Smooth muscle cell (in vitro differentiated cells): ENCODE measurements around the gene GRK5. TPM values are rescaled to one million over a fixed set of nuclear protein-coding genes. Genes with fewer than 3 reads are reported as not detected.

Experiments used
- DNase-seq: peaks from one replicate; lab custom pipeline; 2025; ENCODE audit not compliant: unreplicated experiment; lab: John Stamatoyannopoulos, UW
- H2AFZ ChIP-seq: fragments of 200-600 bp; sonication (generic); 2 replicates; pipeline ENCODE4 v1.6.0; 2016; ENCODE audit warnings: antibody characterized with exemption, low read depth, mild to moderate bottlenecking
- H3F3A ChIP-seq: fragments of 200-600 bp; sonication (generic); 2 replicates; pipeline ENCODE4 v1.6.0; 2017; ENCODE audit warnings: antibody characterized with exemption, low read depth
- H3K27ac ChIP-seq: fragments of 200-600 bp; sonication (generic); 2 replicates; pipeline ENCODE4 v1.5.1; 2016; ENCODE audit warnings: low read depth, mild to moderate bottlenecking
- H3K27me3 ChIP-seq: fragments of 200-600 bp; sonication (generic); 2 replicates; pipeline ENCODE4 v1.6.1; 2016; ENCODE audit warnings: low read depth, mild to moderate bottlenecking
- H3K36me3 ChIP-seq: fragments of 200-600 bp; sonication (generic); 2 replicates; pipeline ENCODE4 v1.5.1; 2016; ENCODE audit warnings: low read depth
- H3K4me1 ChIP-seq: fragments of 200-600 bp; sonication (generic); 2 replicates; pipeline ENCODE4 v1.5.1; 2016; ENCODE audit warnings: low read depth
- H3K4me2 ChIP-seq: fragments of 200-600 bp; sonication (generic); 2 replicates; pipeline ENCODE4 v1.6.0; 2016; ENCODE audit warnings: mild to moderate bottlenecking
- H3K4me3 ChIP-seq: fragments of 200-600 bp; sonication (generic); 2 replicates; pipeline ENCODE4 v1.5.1; 2016; ENCODE audit warnings: mild to moderate bottlenecking
- H3K79me2 ChIP-seq: fragments of 200-600 bp; sonication (generic); 2 replicates; pipeline ENCODE4 v1.6.0; 2016; ENCODE audit warnings: low read depth, mild to moderate bottlenecking
- H3K9ac ChIP-seq: fragments of 200-600 bp; sonication (generic); 2 replicates; pipeline ENCODE4 v1.6.0; 2016; ENCODE audit warnings: low read depth
- H3K9me3 ChIP-seq: fragments of 200-600 bp; sonication (generic); replicated peaks from 2 replicates; pipeline ENCODE4 v1.5.1; 2016; ENCODE audit warnings: low read depth
- H4K20me1 ChIP-seq: fragments of 200-600 bp; sonication (generic); 2 replicates; pipeline ENCODE4 v1.6.0; 2016; ENCODE audit warnings: low read depth
- CTCF ChIP-seq: fragments of 200-600 bp; sonication (generic); IDR thresholded peaks from 2 replicates; pipeline ENCODE4 v1.5.1; 2017; ENCODE audit warnings: borderline replicate concordance, mild to moderate bottlenecking, antibody characterized with exemption; ENCODE audit not compliant: insufficient read depth, poor library complexity, severe bottlenecking
- WGBS: methylation state at CpG from one replicate; pipeline ENCODE4 v1.1.7; 2016; ENCODE audit warnings: low lambda C conversion rate; 5-methylcytosine and 5-hydroxymethylcytosine counted together
- polyA plus RNA-seq: library from polyadenylated mRNA; unstranded; fragments of >200 nt; fragmentation: Nextera tagmentation; extraction: Ambion mirVana; gene quantifications from 2 replicates; pipeline ENCODE4 v1.2.1, GENCODE V29; 2016
- total RNA-seq: library from RNA; depleted of rRNA; stranded (reverse); fragments of >200 nt; gene quantifications from 2 replicates; pipeline ENCODE4 v1.2.3, GENCODE V29; 2014

The GRK5 gene
- total and polyA plus RNA-seq, 2 experiments from 2014 or later = 4.4 to 5.2 TPM

GRCh38 chr10:119304541-119304940 lies 97.2 kb downstream of the GRK5 start:
- Histone ChIP-seq H3F3A (peaks cover 7% of the 10 kb centered on the region), H3K9me3 (no peaks in the 10 kb centered on the region), H3K4me3 (no peak overlapping the region), H3K4me2 (no peak overlapping the region), H3K27me3 (no peaks in the 10 kb centered on the region), H3K9ac (no peak overlapping the region), H4K20me1 (peaks cover 57% of the 10 kb centered on the region), H3K27ac (no peak overlapping the region), H3K79me2 (no peaks in the 10 kb centered on the region), H3K4me1 (peaks cover 10% of the 10 kb centered on the region), H3K36me3 (no peaks in the 10 kb centered on the region), H2AFZ (no peak overlapping the region)
- DNase-seq = no peak
- no peak for TF ChIP-seq CTCF
- WGBS = 97% methylated on average over 8 of the region's 8 CpGs

- no peaks in the 10 kb centered on the region for H3K36me3 ChIP-seq
- peaks cover 10% of the 10 kb centered on the region for H3K4me1 ChIP-seq
- H4K20me1 ChIP-seq = peaks cover 65% of the 10 kb centered on the region
- WGBS = 21% methylated on average over 11 of the region's 11 CpGs
- no peaks in the 10 kb centered on the region for H3K9me3 ChIP-seq
- TF ChIP-seq CTCF = no peak
- H3K4me3 ChIP-seq = no peak overlapping the region
- H3K9ac ChIP-seq = no peak overlapping the region
- H3K27me3 ChIP-seq = no peaks in the 10 kb centered on the region
- peaks cover 7% of the 10 kb centered on the region for H3F3A ChIP-seq
- peak; percentile 48 for DNase-seq
- no peak overlapping the region for H2AFZ ChIP-seq
- H3K79me2 ChIP-seq = no peaks in the 10 kb centered on the region
- peak overlapping the region; percentile 40 for H3K4me2 ChIP-seq
- H3K27ac ChIP-seq = peak overlapping the region; percentile 44
These were observed 98.6 kb downstream of the GRK5 start for GRCh38 chr10:119305860-119306513.

GRCh38 chr10:119306514-119306951 lies 99.2 kb downstream of the GRK5 start:
- Histone ChIP-seq H3K79me2 (no peaks in the 10 kb centered on the region), H2AFZ (no peak overlapping the region), H3K27ac (peak overlapping the region; percentile 44), H3F3A (peaks cover 7% of the 10 kb centered on the region), H3K36me3 (no peaks in the 10 kb centered on the region), H3K4me1 (peaks cover 10% of the 10 kb centered on the region), H3K4me2 (peak overlapping the region; percentile 40), H3K9ac (no peak overlapping the region), H3K9me3 (no peaks in the 10 kb centered on the region), H3K4me3 (no peak overlapping the region), H3K27me3 (no peaks in the 10 kb centered on the region), H4K20me1 (peaks cover 65% of the 10 kb centered on the region)
- DNase-seq = no peak
- 88% methylated on average over 9 of the region's 9 CpGs for WGBS
- TF ChIP-seq CTCF = no peak

GRCh38 chr10:119306986-119307392 lies 99.6 kb downstream of the GRK5 start:
- WGBS = 80% methylated on average over 4 of the region's 4 CpGs
- Histone ChIP-seq H3K27ac (no peak overlapping the region), H3K4me3 (no peak overlapping the region), H3K4me2 (no peak overlapping the region), H3K9me3 (no peaks in the 10 kb centered on the region), H3K79me2 (no peaks in the 10 kb centered on the region), H2AFZ (no peak overlapping the region), H3F3A (peaks cover 4% of the 10 kb centered on the region), H3K27me3 (no peaks in the 10 kb centered on the region), H4K20me1 (peaks cover 65% of the 10 kb centered on the region), H3K9ac (no peak overlapping the region), H3K4me1 (peaks cover 9% of the 10 kb centered on the region), H3K36me3 (no peaks in the 10 kb centered on the region)
- no peak for TF ChIP-seq CTCF
- DNase-seq = no peak
